ENCODE results near the gene CNTNAP2. TPM values are rescaled to one million over a fixed set of nuclear protein-coding genes. Genes with fewer than 3 reads are reported as not detected.

Gene CNTNAP2
- total and polyA plus RNA-seq, 9 donors: 0.24 to 7.0 (median 1.5) TPM

- no peak for TF ChIP-seq CTCF (IDR thresholded peaks at IDR 0.05)
- no peak for TF ChIP-seq POLR2A (IDR thresholded peaks at IDR 0.05)
- no peak for TF ChIP-seq EP300 (IDR thresholded peaks at IDR 0.05)
- H3K27ac ChIP-seq: no peak overlapping the region
- no peaks in the 10 kb centered on the region for H3K36me3 ChIP-seq
- DNase-seq: no peak
- no peaks in the 10 kb centered on the region for H3K9me3 ChIP-seq
- 85 to 96% (median 85%) methylated on average over 6 of the region's 6 CpGs for WGBS, 3 donors
- no peaks in the 10 kb centered on the region for H3K4me1 ChIP-seq (ENCODE audit: insufficient read depth)
- intact Hi-C loops (cut with DNase I): no loop called here
- no peaks in the 10 kb centered on the region for H3K27me3 ChIP-seq
- no peak overlapping the region for H3K4me3 ChIP-seq
Observed at GRCh38 chr7:147008530-147008929, 891.9 kb downstream of the CNTNAP2 start.

DNA sequence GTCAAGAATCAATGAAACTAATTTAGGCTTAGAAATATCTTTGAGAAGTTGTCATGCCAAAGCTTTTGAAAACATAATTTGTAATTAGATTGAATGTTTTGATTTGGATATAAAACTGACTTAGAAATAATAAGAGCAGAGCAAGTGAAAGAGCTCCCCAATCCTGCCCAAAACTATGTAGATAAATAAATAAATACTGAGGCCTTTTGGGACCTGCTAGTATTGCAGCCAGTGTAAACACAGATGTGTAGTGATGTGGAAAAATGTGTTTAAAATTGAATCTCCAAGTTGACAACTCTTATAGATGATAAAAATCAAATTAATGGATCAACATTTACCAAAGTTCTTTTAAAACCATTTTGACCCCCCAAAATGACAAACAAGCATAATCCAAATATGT is 896.1 kb downstream of the CNTNAP2 start:
- no peak for TF ChIP-seq POLR2A (IDR thresholded peaks at IDR 0.05)
- TF ChIP-seq EP300 (IDR thresholded peaks at IDR 0.05): no peak
- TF ChIP-seq CTCF (IDR thresholded peaks at IDR 0.05): no peak
- intact Hi-C loops (cut with DNase I): no loop called here
- Histone ChIP-seq H3K9me3 (no peaks in the 10 kb centered on the region), H3K4me1 (ENCODE audit: insufficient read depth) (no peaks in the 10 kb centered on the region), H3K27me3 (no peaks in the 10 kb centered on the region), H3K27ac (no peak overlapping the region), H3K4me3 (no peak overlapping the region), H3K36me3 (no peaks in the 10 kb centered on the region)
- no peak for DNase-seq

- intact Hi-C loops (cut with DNase I): no loop called here
- Histone ChIP-seq H3K36me3 (no peaks in the 10 kb centered on the region), H3K4me3 (no peak overlapping the region), H3K4me1 (ENCODE audit: insufficient read depth) (no peaks in the 10 kb centered on the region), H3K27me3 (no peaks in the 10 kb centered on the region), H3K27ac (no peak overlapping the region), H3K9me3 (no peaks in the 10 kb centered on the region)
- no peak for DNase-seq
- TF ChIP-seq POLR2A (IDR thresholded peaks at IDR 0.05) (no peak), EP300 (IDR thresholded peaks at IDR 0.05) (no peak), CTCF (IDR thresholded peaks at IDR 0.05) (no peak)
- WGBS, 3 donors: 79 to 96% (median 90%) methylated on average over 2 of the region's 2 CpGs
Observed at GRCh38 chr7:147013825-147014224, 897.2 kb downstream of the CNTNAP2 start.

- Histone ChIP-seq H3K4me1 (ENCODE audit: insufficient read depth) (no peaks in the 10 kb centered on the region), H3K27ac (no peak overlapping the region), H3K27me3 (no peaks in the 10 kb centered on the region), H3K4me3 (no peak overlapping the region), H3K9me3 (no peaks in the 10 kb centered on the region), H3K36me3 (no peaks in the 10 kb centered on the region)
- TF ChIP-seq POLR2A (IDR thresholded peaks at IDR 0.05) (no peak), CTCF (IDR thresholded peaks at IDR 0.05) (no peak), EP300 (IDR thresholded peaks at IDR 0.05) (no peak)
- no peak for DNase-seq
- intact Hi-C loops (cut with DNase I): no loop called here
- 76 to 82% (median 82%) methylated on average over 4 of the region's 4 CpGs for WGBS, 3 donors
Observed at GRCh38 chr7:147014286-147014955, 897.8 kb downstream of the CNTNAP2 start.
